Measurements from ENCODE around the gene VEGFC.

DNA sequence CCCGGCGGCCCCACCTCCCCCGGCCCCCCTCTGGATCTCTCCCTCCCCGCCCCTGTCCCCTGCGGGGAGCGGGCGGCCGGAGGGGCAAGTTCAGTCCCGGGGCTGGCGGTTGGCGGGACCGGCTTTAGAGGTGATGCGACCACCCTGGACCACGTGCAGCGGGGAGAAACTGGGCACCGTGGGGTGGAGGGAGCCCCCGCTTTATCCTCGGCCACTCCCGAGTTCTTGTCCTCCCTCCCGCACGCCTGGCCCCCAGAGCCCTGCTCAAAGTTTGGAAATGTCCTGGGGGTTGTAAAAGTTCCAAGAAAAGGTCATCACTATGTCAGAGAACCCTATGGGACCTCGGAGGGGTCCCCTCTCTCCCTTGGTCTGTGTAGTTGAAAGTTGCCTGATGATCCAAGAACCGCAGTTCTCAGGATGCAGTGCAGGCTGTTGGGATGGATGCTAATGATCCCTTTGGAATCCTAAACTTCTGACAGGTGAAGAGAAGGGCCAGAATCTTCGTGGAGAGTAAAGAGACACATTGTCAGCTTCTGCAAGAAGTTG is 411 bp upstream of the VEGFC start:
- TF ChIP-seq, protein P1, sequence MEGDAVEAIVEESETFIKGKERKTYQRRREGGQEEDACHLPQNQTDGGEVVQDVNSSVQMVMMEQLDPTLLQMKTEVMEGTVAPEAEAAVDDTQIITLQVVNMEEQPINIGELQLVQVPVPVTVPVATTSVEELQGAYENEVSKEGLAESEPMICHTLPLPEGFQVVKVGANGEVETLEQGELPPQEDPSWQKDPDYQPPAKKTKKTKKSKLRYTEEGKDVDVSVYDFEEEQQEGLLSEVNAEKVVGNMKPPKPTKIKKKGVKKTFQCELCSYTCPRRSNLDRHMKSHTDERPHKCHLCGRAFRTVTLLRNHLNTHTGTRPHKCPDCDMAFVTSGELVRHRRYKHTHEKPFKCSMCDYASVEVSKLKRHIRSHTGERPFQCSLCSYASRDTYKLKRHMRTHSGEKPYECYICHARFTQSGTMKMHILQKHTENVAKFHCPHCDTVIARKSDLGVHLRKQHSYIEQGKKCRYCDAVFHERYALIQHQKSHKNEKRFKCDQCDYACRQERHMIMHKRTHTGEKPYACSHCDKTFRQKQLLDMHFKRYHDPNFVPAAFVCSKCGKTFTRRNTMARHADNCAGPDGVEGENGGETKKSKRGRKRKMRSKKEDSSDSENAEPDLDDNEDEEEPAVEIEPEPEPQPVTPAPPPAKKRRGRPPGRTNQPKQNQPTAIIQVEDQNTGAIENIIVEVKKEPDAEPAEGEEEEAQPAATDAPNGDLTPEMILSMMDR (IDR thresholded peaks at IDR 0.05; ENCODE audit: insufficient read depth, low read length) = no peak
- TF ChIP-seq POLR2AphosphoS5 (IDR thresholded peaks at IDR 0.05; ENCODE audit: low read depth) = no peak
- TF ChIP-seq, protein P2, sequence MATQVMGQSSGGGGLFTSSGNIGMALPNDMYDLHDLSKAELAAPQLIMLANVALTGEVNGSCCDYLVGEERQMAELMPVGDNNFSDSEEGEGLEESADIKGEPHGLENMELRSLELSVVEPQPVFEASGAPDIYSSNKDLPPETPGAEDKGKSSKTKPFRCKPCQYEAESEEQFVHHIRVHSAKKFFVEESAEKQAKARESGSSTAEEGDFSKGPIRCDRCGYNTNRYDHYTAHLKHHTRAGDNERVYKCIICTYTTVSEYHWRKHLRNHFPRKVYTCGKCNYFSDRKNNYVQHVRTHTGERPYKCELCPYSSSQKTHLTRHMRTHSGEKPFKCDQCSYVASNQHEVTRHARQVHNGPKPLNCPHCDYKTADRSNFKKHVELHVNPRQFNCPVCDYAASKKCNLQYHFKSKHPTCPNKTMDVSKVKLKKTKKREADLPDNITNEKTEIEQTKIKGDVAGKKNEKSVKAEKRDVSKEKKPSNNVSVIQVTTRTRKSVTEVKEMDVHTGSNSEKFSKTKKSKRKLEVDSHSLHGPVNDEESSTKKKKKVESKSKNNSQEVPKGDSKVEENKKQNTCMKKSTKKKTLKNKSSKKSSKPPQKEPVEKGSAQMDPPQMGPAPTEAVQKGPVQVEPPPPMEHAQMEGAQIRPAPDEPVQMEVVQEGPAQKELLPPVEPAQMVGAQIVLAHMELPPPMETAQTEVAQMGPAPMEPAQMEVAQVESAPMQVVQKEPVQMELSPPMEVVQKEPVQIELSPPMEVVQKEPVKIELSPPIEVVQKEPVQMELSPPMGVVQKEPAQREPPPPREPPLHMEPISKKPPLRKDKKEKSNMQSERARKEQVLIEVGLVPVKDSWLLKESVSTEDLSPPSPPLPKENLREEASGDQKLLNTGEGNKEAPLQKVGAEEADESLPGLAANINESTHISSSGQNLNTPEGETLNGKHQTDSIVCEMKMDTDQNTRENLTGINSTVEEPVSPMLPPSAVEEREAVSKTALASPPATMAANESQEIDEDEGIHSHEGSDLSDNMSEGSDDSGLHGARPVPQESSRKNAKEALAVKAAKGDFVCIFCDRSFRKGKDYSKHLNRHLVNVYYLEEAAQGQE (IDR thresholded peaks at IDR 0.05; ENCODE audit: insufficient replicate concordance, low read depth) = no peak
- TF ChIP-seq SPI1 (IDR thresholded peaks at IDR 0.05; ENCODE audit: borderline replicate concordance, low read depth) = no peak
